ENCODE data around the gene KLHDC8A.
A peak's percentile ranks its signal among the peaks of the same experiment; 100 is the strongest.

DNA sequence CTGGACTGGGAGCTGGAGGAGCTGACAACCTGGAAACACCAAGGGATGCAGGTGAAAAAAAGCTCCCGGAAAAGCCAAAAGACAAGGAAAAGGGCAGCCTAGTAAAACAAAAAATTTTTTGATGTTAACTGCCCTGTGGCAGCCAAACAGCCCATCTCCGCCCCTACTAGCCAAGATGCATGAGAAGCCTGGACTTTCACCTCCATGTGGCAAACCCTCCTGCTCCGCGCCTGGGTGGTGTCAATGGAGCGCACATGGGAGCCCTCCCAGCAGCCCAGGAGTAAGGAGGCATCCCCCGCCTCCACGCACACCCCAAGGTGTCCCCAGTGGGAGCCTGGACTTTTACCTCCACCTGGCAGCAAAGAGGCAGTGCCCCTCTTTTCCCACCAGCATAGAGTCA, 34.7 kb upstream of the KLHDC8A start:
- TF ChIP-seq, protein P1, sequence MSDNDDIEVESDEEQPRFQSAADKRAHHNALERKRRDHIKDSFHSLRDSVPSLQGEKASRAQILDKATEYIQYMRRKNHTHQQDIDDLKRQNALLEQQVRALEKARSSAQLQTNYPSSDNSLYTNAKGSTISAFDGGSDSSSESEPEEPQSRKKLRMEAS (IDR thresholded peaks at IDR 0.05) = peak; percentile 23; the same call in 1 of the 2 replicates
- TF ChIP-seq SIN3B (IDR thresholded peaks at IDR 0.05; ENCODE audit: low read length) (no peak), POLR2A (IDR thresholded peaks at IDR 0.05; ENCODE audit: insufficient read depth in 1 of 2, low read depth in 2 of 2, low read length in 2 of 2) (no peak), ATF7 (IDR thresholded peaks at IDR 0.05) (no peak), ATF7 (CRISPR knock-in tag; IDR thresholded peaks at IDR 0.05) (no peak), ZNF614 (CRISPR knock-in tag; IDR thresholded peaks at IDR 0.05; ENCODE audit: borderline replicate concordance) (no peak), ZNF230 (CRISPR knock-in tag; IDR thresholded peaks at IDR 0.05) (no peak), FOXC1 (CRISPR knock-in tag; IDR thresholded peaks at IDR 0.05; ENCODE audit: borderline replicate concordance) (no peak), NFIC (IDR thresholded peaks at IDR 0.05; ENCODE audit: low read length) (no peak)
- TF ChIP-seq, protein P2, sequence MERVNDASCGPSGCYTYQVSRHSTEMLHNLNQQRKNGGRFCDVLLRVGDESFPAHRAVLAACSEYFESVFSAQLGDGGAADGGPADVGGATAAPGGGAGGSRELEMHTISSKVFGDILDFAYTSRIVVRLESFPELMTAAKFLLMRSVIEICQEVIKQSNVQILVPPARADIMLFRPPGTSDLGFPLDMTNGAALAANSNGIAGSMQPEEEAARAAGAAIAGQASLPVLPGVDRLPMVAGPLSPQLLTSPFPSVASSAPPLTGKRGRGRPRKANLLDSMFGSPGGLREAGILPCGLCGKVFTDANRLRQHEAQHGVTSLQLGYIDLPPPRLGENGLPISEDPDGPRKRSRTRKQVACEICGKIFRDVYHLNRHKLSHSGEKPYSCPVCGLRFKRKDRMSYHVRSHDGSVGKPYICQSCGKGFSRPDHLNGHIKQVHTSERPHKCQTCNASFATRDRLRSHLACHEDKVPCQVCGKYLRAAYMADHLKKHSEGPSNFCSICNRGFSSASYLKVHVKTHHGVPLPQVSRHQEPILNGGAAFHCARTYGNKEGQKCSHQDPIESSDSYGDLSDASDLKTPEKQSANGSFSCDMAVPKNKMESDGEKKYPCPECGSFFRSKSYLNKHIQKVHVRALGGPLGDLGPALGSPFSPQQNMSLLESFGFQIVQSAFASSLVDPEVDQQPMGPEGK (CRISPR knock-in tag; IDR thresholded peaks at IDR 0.05) = no peak
- TF ChIP-seq, protein P3, sequence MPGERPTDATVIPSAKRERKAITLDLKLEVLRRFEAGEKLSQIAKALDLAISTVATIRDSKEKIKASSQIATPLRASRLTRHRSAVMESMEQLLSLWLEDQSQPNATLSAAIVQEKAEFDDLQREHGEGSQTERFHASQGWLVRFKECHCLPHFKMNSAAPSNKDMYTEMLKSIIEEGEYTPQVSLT (CRISPR knock-in tag; IDR thresholded peaks at IDR 0.05; ENCODE audit: borderline replicate concordance, low read depth) = no peak
- TF ChIP-seq, protein P4, sequence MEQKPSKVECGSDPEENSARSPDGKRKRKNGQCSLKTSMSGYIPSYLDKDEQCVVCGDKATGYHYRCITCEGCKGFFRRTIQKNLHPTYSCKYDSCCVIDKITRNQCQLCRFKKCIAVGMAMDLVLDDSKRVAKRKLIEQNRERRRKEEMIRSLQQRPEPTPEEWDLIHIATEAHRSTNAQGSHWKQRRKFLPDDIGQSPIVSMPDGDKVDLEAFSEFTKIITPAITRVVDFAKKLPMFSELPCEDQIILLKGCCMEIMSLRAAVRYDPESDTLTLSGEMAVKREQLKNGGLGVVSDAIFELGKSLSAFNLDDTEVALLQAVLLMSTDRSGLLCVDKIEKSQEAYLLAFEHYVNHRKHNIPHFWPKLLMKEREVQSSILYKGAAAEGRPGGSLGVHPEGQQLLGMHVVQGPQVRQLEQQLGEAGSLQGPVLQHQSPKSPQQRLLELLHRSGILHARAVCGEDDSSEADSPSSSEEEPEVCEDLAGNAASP (CRISPR knock-in tag; IDR thresholded peaks at IDR 0.05; ENCODE audit: borderline replicate concordance) = no peak
- TF ChIP-seq, protein P5, sequence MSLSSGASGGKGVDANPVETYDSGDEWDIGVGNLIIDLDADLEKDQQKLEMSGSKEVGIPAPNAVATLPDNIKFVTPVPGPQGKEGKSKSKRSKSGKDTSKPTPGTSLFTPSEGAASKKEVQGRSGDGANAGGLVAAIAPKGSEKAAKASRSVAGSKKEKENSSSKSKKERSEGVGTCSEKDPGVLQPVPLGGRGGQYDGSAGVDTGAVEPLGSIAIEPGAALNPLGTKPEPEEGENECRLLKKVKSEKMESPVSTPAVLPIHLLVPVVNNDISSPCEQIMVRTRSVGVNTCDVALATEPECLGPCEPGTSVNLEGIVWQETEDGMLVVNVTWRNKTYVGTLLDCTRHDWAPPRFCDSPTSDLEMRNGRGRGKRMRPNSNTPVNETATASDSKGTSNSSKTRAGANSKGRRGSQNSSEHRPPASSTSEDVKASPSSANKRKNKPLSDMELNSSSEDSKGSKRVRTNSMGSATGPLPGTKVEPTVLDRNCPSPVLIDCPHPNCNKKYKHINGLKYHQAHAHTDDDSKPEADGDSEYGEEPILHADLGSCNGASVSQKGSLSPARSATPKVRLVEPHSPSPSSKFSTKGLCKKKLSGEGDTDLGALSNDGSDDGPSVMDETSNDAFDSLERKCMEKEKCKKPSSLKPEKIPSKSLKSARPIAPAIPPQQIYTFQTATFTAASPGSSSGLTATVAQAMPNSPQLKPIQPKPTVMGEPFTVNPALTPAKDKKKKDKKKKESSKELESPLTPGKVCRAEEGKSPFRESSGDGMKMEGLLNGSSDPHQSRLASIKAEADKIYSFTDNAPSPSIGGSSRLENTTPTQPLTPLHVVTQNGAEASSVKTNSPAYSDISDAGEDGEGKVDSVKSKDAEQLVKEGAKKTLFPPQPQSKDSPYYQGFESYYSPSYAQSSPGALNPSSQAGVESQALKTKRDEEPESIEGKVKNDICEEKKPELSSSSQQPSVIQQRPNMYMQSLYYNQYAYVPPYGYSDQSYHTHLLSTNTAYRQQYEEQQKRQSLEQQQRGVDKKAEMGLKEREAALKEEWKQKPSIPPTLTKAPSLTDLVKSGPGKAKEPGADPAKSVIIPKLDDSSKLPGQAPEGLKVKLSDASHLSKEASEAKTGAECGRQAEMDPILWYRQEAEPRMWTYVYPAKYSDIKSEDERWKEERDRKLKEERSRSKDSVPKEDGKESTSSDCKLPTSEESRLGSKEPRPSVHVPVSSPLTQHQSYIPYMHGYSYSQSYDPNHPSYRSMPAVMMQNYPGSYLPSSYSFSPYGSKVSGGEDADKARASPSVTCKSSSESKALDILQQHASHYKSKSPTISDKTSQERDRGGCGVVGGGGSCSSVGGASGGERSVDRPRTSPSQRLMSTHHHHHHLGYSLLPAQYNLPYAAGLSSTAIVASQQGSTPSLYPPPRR (CRISPR knock-in tag; IDR thresholded peaks at IDR 0.05; ENCODE audit: borderline replicate concordance) = no peak

Data from HepG2 (cell line).